Measurements from ENCODE around the gene HNRNPA3.
A peak's percentile ranks its signal among the peaks of the same experiment; 100 is the strongest.

Gene HNRNPA3

DNA sequence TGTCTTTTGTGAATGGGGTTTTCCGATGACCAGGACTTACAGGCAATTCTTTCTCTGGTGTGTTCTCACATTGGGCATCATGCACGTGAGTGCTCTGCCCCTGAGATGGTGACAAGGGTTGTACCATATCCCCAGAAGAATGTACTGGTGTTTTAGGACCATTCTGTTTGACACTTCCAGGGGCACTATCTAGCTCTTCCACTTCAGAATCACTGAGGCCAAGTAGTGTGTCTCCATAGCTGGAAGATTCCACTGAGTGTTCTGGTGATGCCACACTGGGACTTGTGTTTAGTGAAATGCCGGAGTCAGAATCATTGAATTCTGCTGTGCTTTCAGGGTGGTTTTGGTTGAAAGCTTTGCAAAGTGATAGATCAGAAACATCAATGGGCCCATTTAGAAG, 18.7 kb downstream of the HNRNPA3 start:
- ChIA-PET POLR2A (ENCODE audit: low non-redundant PET) (no interaction called here), CTCF (interaction anchor here (0.9 kb wide), 2 partner anchors 64 to 67 kb away, joined by 3 to 4 read pairs; no protein-coding TSS in a partner anchor)
- no peak overlapping the region for H3K27ac ChIP-seq
- DNase-seq (ENCODE audit: low spot score): no peak
- TF ChIP-seq CTCF (conservative IDR thresholded peaks at IDR 0.05; ENCODE audit: low read depth): no peak

DNA sequence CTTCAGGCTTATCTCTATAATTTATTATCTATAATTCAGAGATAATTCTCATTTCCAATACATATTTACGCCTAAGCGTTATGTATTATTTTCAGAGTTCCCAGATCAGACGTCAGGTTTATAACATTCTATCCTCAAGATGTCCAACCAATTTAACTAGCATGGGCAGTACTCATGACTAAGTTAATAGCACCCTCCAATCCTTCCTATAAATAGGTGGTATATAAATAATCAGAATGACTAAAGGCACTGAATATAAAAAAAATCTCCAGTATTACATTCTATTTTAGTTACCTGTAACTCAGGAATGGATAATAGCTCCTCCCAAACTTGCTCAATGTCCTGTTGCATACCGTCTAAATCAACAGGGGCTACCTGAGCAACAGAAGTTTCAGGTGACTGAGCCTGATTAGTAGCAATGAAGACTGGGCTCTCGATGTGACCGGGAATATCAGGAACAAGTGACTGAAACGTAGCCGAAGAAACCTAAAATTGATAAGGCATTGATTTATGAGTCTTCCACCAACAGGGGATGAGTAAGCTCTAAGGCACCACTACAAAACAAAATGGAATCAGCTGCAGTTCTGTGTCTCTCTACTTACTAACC, 19.6 kb downstream of the HNRNPA3 start:
- H3K27ac ChIP-seq: no peak overlapping the region
- ChIA-PET POLR2A (ENCODE audit: low non-redundant PET) (no interaction called here), CTCF (interaction anchor here (1.3 kb wide), 1 partner anchor 68 kb away, joined by 4 read pairs; no protein-coding TSS in a partner anchor)
- DNase-seq (ENCODE audit: low spot score): no peak
- no peak for TF ChIP-seq CTCF (conservative IDR thresholded peaks at IDR 0.05; ENCODE audit: low read depth)

DNA sequence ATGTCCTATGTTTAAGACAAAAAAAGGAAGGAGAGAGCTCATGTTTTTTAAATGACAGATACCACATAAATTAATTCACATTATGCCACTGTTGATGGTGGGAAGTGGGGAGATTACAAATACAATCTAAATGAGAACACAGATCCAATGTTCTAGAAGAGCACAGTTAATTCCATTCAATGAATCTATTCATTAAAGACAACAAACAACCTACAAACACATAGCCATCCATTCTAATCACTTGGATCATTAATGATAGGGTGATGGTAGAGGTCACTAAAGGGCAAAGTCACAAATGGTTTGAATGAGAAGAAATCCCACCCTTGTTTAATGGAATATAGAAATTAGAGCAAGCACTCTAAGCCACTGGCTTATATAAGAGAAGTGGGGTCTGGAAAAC, 21.7 kb downstream of the HNRNPA3 start:
- ChIA-PET CTCF (interaction anchor here (0.5 kb wide), 1 partner anchor 26 kb away, joined by 4 read pairs; no protein-coding TSS in a partner anchor), POLR2A (ENCODE audit: low non-redundant PET) (no interaction called here)
- no peak for TF ChIP-seq CTCF (conservative IDR thresholded peaks at IDR 0.05; ENCODE audit: low read depth)
- no peak for DNase-seq (ENCODE audit: low spot score)
- H3K27ac ChIP-seq: no peak overlapping the region

DNA sequence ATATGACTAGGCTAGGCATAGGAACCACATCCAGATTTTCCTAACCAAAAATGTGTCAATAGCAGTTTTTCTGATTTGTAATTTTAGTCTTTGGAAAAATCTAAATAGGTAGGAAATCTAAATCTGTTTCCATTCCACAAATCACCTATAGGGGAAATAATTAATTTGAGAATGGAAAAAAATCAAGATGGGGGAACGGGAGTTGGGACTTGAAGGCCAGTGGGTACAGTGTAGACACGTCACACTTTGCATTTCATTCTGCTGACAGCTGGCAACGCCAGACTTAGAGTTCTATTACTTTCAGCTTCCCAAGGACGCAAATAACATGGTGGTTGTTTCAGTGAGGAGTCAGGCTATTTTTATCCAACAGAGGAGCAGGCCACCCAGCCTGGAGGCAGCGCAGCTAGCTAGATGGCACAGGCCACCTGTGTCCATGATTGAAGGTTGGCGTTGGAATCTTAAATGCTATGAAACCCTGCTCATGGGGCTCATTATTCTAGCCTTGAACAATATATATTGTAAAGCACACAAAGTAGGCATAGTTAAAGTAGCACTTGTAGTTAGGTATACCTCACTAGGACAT, 23.4 kb downstream of the HNRNPA3 start:
- POLR2A ChIA-PET (ENCODE audit: low non-redundant PET): no interaction called here
- no peak for DNase-seq (ENCODE audit: low spot score)
- TF ChIP-seq CTCF (conservative IDR thresholded peaks at IDR 0.05; ENCODE audit: low read depth): no peak
- CTCF ChIA-PET: interaction anchor here (1.1 kb wide), 1 partner anchor 71 kb away, joined by 5 read pairs; no protein-coding TSS in a partner anchor
- no peak overlapping the region for H3K27ac ChIP-seq

DNA sequence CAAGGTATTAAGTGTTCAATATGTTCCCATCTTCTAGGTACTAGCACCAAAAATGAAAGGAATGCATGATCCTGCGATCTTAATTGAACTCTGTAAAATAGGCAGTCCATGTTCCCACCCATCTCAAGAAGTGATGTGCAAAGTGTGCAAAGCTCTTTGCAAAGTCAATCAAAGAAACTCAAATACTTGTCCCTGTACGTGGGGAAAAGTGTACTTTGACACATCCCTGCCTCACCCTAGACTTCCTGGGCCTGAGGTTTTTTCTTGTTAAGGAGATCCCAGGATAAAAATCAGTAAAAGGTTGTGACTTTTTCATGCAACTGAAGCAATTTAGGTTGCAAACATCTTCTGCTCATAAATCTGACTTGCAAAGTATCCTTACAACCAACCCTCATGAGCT, 25.3 kb downstream of the HNRNPA3 start:
- no peak overlapping the region for H3K27ac ChIP-seq
- DNase-seq (ENCODE audit: low spot score): no peak
- no peak for TF ChIP-seq CTCF (conservative IDR thresholded peaks at IDR 0.05; ENCODE audit: low read depth)
- ChIA-PET CTCF (interaction anchor here (1.1 to 1.3 kb wide), 2 partner anchors 25 to 73 kb away, joined by 3 read pairs; no protein-coding TSS in a partner anchor), POLR2A (ENCODE audit: low non-redundant PET) (no interaction called here)

DNA sequence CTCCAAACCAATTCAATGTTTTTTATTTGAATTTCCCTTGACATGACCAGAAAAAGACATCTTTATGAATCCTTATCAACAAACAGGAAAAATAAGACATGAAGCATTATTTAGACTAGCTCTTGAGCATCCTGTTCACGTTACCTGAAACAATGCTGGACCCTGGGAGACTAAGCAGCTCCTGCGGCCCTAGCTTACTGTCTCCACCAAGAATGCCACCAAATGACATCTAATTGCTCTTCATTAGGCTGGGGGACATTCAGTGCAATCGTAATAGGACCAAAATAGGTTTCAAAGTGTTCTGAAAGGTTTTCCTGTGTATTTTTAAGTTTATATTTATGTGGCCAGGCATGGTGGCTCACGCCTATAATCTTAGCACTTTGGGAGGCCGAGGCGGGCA, 26.5 kb downstream of the HNRNPA3 start:
- ChIA-PET CTCF (interaction anchor here (0.7 to 1.1 kb wide), 2 partner anchors 74 to 75 kb away, joined by 3 to 5 read pairs; no protein-coding TSS in a partner anchor), POLR2A (ENCODE audit: low non-redundant PET) (no interaction called here)
- peak overlapping the region; percentile 48 for H3K27ac ChIP-seq
- TF ChIP-seq CTCF (conservative IDR thresholded peaks at IDR 0.05; ENCODE audit: low read depth): no peak
- no peak for DNase-seq (ENCODE audit: low spot score)
